Measurements from ENCODE around the gene CORT. TPM values are rescaled to one million over a fixed set of nuclear protein-coding genes. Genes with fewer than 3 reads are reported as not detected.

The CORT gene
- total RNA-seq, 1 donor: 0.36 TPM

DNA sequence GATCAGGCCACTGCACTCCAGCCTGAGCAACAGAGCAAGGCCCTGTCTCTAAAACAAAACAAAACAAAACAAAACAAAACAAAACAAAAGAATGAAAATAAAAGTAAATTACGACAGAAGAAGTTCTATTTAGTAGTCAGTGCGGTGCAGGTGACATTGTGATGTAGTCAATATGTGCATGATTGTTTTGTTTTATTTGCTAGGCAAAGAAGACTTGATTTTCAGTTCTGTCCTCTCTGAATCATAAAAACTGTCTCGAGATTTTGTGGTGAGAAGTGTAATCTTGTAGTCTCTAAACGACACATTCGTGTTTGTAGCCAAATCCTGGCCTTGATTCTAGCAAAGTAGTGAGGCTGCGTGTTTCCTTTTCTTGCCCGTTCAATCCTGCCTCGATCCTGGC is 48.4 kb downstream of the CORT start:
- DNase-seq (ENCODE audit: insufficient read length, low spot score, missing footprints): no peak
- Histone ChIP-seq H3K36me3 (ENCODE audit: insufficient read depth, low read length) (peaks cover 5% of the 10 kb centered on the region), H3K9me3 (ENCODE audit: low read depth, low read length) (no peaks in the 10 kb centered on the region), H3K4me2 (ENCODE audit: insufficient read depth, low read length) (no peak overlapping the region), H3K79me2 (ENCODE audit: insufficient read depth, low read length) (peaks cover 69% of the 10 kb centered on the region), H3K4me3 (ENCODE audit: insufficient read depth, low read length) (no peak overlapping the region), H3K27me3 (ENCODE audit: insufficient read depth, low read length) (no peaks in the 10 kb centered on the region), H3K4me1 (ENCODE audit: insufficient read depth, low read length) (peaks cover 10% of the 10 kb centered on the region), H4K20me1 (ENCODE audit: insufficient read depth, low read length) (peaks cover 40% of the 10 kb centered on the region), H3K27ac (ENCODE audit: low read depth, low read length) (no peak overlapping the region), H2AFZ (ENCODE audit: low read length) (no peak overlapping the region)
- TF ChIP-seq, protein P1, sequence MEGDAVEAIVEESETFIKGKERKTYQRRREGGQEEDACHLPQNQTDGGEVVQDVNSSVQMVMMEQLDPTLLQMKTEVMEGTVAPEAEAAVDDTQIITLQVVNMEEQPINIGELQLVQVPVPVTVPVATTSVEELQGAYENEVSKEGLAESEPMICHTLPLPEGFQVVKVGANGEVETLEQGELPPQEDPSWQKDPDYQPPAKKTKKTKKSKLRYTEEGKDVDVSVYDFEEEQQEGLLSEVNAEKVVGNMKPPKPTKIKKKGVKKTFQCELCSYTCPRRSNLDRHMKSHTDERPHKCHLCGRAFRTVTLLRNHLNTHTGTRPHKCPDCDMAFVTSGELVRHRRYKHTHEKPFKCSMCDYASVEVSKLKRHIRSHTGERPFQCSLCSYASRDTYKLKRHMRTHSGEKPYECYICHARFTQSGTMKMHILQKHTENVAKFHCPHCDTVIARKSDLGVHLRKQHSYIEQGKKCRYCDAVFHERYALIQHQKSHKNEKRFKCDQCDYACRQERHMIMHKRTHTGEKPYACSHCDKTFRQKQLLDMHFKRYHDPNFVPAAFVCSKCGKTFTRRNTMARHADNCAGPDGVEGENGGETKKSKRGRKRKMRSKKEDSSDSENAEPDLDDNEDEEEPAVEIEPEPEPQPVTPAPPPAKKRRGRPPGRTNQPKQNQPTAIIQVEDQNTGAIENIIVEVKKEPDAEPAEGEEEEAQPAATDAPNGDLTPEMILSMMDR (IDR thresholded peaks at IDR 0.05; ENCODE audit: extremely low read depth, low read depth, low read length): no peak

Other genes starting within 250 kb of the CORT start
- gene KIF1B, start 239.5 kb upstream of the CORT start, total RNA-seq: 35.8 and 38.0 TPM in 2 replicates
- 136 and 142 TPM in 2 replicates for gene PGD, start 51.0 kb upstream of the CORT start, total RNA-seq
- gene CENPS, start 19.6 kb upstream of the CORT start, total RNA-seq: 13.6 and 17.4 TPM in 2 replicates
- 27.9 and 32.7 TPM in 2 replicates for gene DFFA, start 22.5 kb downstream of the CORT start, total RNA-seq
- 15.2 and 15.3 TPM in 2 replicates for gene PEX14, start 24.9 kb downstream of the CORT start, total RNA-seq

Measured in osteoblast (primary cell).